GM19397 (cell line): Measurements from ENCODE around the gene TEKT3.

ENCODE experiments used
- ATAC-seq: cut with Tn5 transposase; IDR thresholded peaks from one replicate; pipeline ENCODE4 v1.9.1; 2021; ENCODE audit warnings: mild to moderate bottlenecking, moderate library complexity; ENCODE audit not compliant: unreplicated experiment

Gene TEKT3

DNA sequence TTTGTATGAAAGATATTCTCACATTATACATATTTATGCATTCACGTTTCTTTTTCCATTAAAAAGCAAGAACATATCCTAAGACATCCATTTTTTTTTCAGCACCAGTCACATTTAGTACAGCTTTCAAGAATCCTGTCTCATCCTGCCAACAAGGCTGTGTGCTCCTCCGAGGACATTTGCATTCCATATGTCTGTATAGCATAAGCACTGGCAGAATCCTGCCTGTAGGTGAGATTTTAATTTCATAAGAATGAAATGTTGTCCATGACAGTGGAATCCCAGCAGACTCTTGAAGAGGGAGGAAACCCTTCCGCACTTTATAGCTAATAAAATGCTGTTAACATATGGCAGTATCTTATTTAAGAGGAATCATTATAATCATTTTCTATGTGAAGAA lies 73.4 kb downstream of the TEKT3 start:
- ATAC-seq = no peak

DNA sequence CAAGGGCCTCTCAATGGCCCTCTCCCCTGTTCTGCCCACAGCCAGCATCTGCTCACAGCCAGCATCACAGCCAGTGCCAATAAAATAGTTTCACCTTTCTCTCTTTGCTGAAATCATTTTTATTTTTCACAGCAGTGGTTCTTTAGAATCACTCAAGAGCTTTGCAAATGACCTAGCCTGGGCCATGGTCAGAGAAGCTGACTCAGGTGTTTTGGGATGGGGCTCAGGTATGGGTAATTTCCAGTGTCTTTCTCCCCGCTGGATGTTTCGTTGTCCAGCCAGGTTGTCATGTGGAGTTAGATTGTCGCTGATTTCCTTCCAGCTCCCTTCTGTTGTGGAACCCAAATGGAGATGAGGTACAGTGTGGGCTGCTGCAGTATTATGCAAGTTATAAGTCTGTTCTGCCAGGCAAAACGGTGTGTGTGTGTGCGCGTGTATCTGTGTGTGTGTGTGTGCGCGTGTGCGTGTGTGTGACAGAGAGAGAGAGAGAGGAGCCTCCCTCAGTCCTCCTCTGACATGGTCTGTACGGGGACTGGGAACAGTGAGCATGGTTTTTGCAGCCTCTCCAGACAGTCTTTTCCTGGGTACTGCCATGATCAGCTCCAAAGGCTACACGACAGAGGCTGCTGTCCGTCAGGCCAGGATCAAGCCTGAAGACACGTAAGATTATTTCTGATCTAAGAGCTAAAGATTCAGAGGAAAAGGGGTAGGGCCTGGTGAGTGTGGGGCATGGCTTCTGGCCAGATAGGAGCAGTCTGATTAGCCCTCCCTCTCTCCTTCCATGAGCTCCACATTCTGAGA lies 74.9 kb downstream of the TEKT3 start:
- no peak for ATAC-seq

DNA sequence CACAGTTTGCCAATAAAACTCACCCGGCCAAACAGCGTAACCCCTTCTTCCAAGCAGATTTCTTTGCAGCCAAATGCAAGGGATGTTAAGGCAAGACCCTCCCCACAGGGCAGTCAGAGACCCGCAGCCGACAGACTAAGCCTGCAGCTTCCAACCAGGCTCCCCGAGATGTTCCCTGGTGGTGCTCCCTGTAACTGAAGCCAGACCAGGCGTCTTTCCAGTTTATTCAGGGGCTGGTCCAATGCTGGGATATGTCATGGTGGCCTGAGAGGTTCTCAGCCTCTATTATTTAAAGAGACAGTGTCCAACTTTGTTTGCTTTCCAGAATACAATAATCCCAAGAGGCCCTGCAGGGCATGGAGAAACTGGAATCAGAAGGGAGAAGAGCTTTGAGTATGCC lies 76.3 kb downstream of the TEKT3 start, which contains the start of gene PMP22:
Gene PMP22, minus strand, starts transcription at position 196 of the 400 bp plus-strand sequence. CDS start 4,599 bp downstream, outside the sequence.
- no peak for ATAC-seq

DNA sequence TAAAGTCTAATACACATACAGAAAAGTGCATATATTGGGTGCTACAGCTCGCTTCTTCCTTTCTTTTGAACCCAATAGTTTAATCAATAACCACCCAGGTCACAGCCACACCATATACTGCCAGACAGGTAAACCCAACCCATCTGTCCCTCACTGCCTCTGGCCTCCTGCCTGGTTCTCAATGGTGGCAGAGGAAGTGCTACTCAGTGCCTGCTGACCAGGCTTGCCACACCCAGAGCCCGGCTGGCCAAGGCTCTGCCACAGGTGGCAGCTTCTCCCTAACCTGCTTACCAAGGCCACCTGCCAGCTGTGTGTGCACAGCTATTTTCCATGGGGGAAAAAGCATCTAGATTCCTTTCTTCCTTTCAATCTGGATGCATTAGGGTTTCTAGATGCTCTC lies 76.9 kb downstream of the TEKT3 start:
- ATAC-seq = no peak

DNA sequence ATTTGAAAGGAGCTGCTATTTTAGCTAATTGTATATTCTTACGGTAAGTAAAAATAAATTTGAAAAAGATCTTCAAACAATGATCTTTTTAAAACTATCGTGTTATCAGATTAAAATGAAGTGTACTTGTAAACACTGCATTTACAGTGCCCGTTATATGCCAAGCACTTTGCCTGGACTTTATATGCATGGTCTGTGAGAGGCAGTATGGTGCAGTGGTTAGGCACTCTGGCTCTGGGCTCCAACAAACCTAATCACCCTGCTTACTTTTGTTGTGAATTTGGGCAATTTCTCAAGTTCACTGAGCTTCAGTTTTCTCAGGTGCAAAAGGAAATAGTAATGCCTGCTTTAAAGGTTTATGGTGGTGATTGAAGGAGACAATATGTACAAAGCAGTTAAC lies 77.7 kb downstream of the TEKT3 start:
- no peak for ATAC-seq

GRCh38 chr17:15263206-15263579 lies 78.2 kb downstream of the TEKT3 start:
- no peak for ATAC-seq

DNA sequence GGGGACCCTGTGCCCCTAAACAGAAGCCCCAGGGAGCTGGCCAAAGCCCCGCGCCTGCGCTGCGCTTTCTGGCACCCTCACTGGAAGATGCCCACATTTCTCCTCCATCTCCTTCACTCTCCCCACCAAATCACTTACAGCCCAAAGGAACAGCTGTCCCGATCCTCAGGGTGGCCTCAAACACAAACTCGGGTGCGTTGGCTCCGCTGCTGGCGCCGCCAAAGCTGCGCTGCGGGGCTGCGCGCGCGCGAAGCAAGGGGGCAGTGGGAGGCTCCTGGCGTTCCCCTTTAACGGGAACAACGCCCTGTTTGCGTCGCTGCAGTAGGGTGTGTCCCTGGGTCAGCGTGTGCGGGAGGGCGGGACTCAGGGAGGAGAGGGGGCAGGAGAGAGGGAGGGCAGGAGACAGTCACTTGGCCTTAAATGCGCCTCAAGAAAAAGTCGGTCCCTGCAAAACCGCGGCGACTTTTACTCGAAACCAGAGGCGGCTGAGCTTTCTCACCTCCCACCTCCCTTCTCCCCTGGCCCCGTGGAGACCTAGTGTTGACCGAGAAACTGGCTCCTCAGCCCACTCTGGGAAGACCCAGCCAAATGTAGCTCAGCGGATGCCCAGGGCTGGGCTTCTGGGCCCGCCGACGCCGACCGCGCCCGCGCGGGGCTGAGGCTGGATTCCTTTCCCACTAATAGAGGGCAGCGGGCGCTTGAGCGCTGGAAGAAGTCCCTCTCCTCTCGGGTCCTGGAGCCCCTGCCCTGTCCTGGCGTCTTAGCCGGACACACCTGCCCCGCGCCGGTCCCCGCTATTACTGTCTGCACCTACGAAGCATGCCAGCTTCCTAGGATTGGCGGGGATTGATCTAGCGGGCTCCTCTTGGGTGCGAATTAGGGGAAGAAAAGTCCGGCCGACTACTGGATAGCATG lies 78.8 kb downstream of the TEKT3 start:
- no peak for ATAC-seq

DNA sequence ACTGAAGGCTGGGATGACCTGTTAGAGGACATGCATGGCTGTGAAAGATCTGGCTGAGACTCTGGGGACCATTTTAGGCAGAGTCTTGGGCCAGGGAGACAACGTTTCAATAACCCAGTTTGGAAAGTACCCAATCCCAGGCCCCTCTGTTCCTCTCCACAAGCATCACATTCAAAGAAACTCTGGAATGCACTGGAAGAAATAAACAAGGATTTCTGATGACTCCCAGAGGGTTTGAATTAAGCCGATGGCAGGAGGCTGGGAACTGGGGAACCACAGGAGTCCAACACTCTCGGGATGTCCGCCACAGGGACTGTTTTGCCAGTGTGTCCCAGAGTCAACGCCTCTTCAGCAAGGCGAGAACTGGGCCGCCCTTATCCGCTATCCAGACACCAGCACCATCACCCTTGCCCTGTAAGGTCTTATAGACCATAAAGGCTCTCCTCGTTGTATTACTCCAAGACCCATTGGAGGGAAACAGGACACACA lies 79.6 kb downstream of the TEKT3 start:
- ATAC-seq = no peak

GRCh38 chr17:15261258-15261801 lies 80.1 kb downstream of the TEKT3 start:
- no peak for ATAC-seq

DNA sequence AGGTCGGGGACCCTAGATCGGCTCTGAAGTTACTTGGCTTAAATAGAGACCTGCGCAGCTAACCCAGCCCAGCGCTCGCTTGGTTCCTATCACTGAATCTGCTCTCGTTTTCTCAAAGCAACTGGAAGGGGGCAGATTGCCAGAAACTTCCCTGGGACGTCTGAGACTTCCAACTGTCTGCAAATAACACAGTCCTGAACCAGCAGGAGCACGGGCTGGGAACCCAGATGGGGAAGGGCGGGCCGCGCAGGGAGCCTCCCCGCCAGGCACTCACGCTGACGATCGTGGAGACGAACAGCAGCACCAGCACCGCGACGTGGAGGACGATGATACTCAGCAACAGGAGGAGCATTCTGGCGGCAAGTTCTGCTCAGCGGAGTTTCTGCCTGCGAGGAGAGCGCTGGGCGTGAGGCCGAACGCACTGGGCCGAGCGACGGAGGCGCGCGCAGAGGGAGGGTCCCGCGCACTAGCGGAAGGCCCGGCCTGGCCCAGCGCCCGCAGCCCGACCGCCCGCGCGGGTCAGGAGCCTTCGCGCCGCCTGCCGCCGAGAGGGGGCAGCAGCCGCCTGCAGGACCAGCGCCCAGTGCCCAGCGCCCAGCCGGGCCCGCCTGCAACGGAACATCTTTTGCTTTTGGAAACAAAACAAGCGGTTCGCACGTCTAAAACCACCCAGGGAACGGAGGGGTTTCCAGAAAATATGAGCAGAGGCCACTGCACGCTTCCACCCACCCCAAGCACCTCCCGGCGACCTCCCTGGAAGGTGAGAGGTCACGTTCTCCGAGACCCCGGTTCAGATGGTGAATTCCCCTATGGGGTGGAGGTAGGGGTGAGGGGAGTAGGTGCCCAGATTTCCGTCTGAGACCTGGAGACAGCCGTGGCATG lies 80.8 kb downstream of the TEKT3 start:
- ATAC-seq = peak; percentile 68

GRCh38 chr17:15257796-15258512 lies 83.4 kb downstream of the TEKT3 start:
- no peak for ATAC-seq

DNA sequence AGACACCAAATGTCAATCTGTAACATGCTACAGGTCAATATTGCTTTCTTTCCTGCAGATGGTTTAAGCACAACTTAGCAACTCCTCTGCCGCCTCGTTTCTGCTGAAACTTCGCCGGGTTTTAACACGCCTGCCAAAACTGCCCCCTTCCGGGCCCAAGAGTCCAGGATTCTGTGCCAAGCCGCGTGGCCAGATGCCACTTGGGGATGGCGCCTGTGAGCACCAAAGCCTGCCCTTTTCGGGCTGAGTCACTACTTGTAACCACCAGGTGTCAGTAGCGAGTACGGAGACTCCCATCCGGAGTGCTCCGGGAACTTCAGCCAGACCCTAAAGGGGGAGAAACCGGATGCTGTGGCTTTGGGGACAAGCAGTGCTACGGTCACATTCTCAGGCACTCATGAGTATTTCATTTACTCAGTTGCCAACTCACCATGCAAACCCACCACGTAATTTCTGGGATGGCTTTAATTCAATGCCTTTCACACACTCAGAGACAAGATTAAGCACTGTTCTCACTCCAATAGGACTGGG lies 84.1 kb downstream of the TEKT3 start:
- peak; percentile 65 for ATAC-seq

- ATAC-seq = no peak
Measured at GRCh38 chr17:15256689-15257088, 84.7 kb downstream of the TEKT3 start.

- no peak for ATAC-seq
Measured at GRCh38 chr17:15255713-15256454, 85.5 kb downstream of the TEKT3 start.
